Nephron progenitor cell (in vitro differentiated cells): ENCODE results near the gene ENOSF1.

ENCODE experiments used
- DNase-seq: peaks from one replicate; pipeline ENCODE4 v3.0.0; 2021
- H3K27ac Mint-ChIP-seq: 2 replicates; pipeline ENCODE4 v1.8.0; 2021; ENCODE audit warnings: mild to moderate bottlenecking, moderate library complexity, mixed read lengths
- H3K27me3 Mint-ChIP-seq: 2 replicates; pipeline ENCODE4 v1.8.0; 2021; ENCODE audit warnings: mild to moderate bottlenecking, low read depth, mixed read lengths; ENCODE audit not compliant: poor library complexity
- H3K36me3 Mint-ChIP-seq: 2 replicates; pipeline ENCODE4 v1.8.0; 2021; ENCODE audit warnings: low read depth, mixed read lengths
- H3K4me1 Mint-ChIP-seq: 2 replicates; pipeline ENCODE4 v1.8.0; 2021; ENCODE audit warnings: mixed read lengths
- H3K4me3 Mint-ChIP-seq: 2 replicates; pipeline ENCODE4 v1.8.0; 2021; ENCODE audit warnings: mild to moderate bottlenecking, moderate library complexity, mixed read lengths
- H3K9me3 Mint-ChIP-seq: 2 replicates; pipeline ENCODE4 v1.8.0; 2021; ENCODE audit warnings: mild to moderate bottlenecking, moderate library complexity, mixed read lengths
- TF ChIP-seq, protein P1 (sequence below): fragments of 200-600 bp; sonication (generic); IDR thresholded peaks from 2 replicates; pipeline ENCODE4 v1.5.0; 2021; ENCODE audit warnings: antibody characterized with exemption

Gene ENOSF1

DNA sequence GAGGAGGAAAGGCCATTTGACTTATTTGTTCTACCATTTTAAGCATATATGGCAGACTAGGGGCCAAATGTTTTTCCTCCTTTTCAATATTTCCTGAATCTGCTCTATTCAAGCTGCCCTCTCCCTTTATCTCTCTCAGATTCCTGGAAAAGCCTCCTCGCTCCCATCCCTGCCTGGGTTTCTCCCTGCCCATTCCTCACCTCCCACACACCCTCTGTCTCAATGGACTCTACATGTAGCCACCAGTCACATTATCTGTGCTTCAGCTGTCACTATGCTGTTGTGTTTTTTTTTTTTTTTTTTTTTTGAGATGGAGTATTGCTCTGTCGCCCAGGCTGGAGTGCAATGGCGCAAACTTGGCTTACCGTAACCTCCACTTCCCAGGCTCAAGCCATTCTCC lies 32.0 kb downstream of the ENOSF1 start:
- H3K27me3 Mint-ChIP-seq, result no peaks in the 10 kb centered on the region
- H3K36me3 Mint-ChIP-seq, result peaks cover 61% of the 10 kb centered on the region
- TF ChIP-seq, protein P1, sequence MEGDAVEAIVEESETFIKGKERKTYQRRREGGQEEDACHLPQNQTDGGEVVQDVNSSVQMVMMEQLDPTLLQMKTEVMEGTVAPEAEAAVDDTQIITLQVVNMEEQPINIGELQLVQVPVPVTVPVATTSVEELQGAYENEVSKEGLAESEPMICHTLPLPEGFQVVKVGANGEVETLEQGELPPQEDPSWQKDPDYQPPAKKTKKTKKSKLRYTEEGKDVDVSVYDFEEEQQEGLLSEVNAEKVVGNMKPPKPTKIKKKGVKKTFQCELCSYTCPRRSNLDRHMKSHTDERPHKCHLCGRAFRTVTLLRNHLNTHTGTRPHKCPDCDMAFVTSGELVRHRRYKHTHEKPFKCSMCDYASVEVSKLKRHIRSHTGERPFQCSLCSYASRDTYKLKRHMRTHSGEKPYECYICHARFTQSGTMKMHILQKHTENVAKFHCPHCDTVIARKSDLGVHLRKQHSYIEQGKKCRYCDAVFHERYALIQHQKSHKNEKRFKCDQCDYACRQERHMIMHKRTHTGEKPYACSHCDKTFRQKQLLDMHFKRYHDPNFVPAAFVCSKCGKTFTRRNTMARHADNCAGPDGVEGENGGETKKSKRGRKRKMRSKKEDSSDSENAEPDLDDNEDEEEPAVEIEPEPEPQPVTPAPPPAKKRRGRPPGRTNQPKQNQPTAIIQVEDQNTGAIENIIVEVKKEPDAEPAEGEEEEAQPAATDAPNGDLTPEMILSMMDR, result no peak
- no peak for DNase-seq
- H3K9me3 Mint-ChIP-seq, result no peaks in the 10 kb centered on the region
- H3K27ac Mint-ChIP-seq, result peak overlapping the region; percentile 37
- H3K4me3 Mint-ChIP-seq, result no peak overlapping the region
- no peaks in the 10 kb centered on the region for H3K4me1 Mint-ChIP-seq

DNA sequence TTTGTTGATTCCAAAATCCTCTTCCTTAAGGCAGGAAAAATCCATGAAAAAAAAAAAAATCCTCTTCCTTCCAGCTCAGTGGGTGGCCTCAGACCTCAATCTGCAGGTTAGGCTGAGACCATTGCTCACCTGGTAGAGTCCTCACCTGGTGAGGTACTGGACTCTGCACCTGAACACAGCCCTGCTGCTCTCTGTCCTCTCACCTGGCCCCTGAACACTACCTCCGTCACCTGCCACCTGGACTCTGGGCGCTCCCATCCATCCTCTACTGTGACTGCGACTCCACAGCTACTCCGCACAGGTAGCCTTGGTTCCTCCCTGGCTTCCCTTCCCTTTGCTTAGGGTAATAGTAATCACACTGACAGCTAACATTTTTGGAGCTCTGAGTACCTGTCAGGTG lies 32.9 kb downstream of the ENOSF1 start:
- Mint-ChIP-seq H3K9me3 (no peaks in the 10 kb centered on the region), H3K27me3 (no peaks in the 10 kb centered on the region), H3K36me3 (peaks cover 57% of the 10 kb centered on the region), H3K4me1 (no peaks in the 10 kb centered on the region), H3K4me3 (no peak overlapping the region), H3K27ac (peak overlapping the region; percentile 36)
- TF ChIP-seq, protein P1, result no peak
- DNase-seq, result no peak

DNA sequence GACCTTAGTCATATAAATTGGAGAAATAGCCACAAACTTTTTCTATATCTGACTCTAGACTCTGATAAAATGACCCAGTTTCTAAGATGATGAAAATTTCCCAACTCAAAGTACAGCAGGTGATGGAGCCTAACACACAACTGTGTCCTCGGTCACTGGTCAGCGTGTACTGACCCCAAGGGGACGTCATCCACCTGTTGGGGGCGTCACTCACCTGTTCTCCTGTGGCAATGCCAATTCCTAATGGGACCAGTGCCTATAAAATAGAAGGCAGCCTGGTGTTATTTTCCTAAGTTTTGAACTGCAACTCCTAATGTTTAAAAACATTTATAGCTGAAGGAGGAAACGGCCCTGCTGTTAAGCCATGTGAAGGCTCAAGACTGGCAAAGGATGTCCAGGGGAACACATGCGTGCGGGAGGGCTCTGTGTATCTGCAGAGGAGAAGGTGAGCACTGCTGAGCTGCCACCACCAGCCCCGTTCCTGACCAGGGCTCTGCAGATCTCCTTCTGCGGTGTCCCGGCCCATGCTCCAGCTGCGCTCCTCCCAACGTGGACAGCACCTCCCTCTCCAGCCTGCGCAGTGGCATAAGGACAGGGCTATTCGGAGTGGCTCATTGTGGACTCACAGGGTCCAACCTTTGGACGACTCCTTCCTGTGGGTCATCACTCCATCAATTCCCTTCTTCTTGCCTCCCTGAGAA lies 33.8 kb downstream of the ENOSF1 start:
- H3K27ac Mint-ChIP-seq, result no peak overlapping the region
- no peaks in the 10 kb centered on the region for H3K27me3 Mint-ChIP-seq
- peaks cover 54% of the 10 kb centered on the region for H3K36me3 Mint-ChIP-seq
- no peaks in the 10 kb centered on the region for H3K9me3 Mint-ChIP-seq
- no peaks in the 10 kb centered on the region for H3K4me1 Mint-ChIP-seq
- TF ChIP-seq, protein P1, result no peak
- H3K4me3 Mint-ChIP-seq, result no peak overlapping the region
- no peak for DNase-seq

DNA sequence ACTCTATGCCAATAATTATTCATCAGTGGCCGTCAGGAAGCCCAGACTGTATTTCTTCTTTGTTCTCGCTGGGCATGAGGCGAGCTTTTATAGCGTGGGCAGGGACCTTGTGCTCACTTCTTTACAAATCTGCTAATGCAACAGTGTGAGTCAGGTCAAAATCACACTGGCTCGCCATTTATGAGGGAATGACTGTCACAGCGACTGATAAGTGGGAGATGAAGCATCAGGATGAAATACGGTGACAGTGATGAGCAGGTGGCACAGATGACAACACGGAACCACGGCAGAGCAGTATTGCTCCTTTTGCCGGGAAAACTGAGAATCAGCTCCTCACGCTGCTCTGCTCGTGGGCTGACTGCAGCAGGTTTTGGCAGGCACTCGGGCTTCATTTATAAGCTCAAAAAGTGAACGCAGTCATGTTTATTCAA lies 34.5 kb downstream of the ENOSF1 start:
- TF ChIP-seq, protein P1, result no peak
- H3K27ac Mint-ChIP-seq, result peak overlapping the region; percentile 70
- H3K36me3 Mint-ChIP-seq, result peaks cover 50% of the 10 kb centered on the region
- no peaks in the 10 kb centered on the region for H3K9me3 Mint-ChIP-seq
- no peaks in the 10 kb centered on the region for H3K27me3 Mint-ChIP-seq
- H3K4me1 Mint-ChIP-seq, result no peaks in the 10 kb centered on the region
- no peak for DNase-seq
- H3K4me3 Mint-ChIP-seq, result no peak overlapping the region

DNA sequence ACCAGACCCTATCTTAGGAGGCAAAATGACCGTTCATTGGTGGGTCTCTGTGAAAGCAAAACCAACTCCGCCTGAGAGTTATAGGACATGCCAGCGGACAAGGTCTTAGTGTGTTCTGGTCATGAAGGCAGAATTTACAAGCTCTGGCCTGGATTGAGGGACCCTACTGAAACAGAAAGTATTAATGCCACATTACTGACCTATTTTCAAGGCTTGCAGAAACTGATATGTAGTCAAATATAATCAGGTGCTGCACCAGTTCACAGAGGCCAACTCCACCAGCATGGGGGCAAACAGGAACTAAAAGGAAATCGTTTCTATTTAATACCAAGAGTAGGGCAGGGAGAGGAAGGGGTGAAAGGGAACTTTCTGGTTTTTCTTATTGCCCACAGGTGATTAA lies 35.3 kb downstream of the ENOSF1 start:
- no peak for DNase-seq
- H3K9me3 Mint-ChIP-seq, result no peaks in the 10 kb centered on the region
- TF ChIP-seq, protein P1, result no peak
- peaks cover 54% of the 10 kb centered on the region for H3K36me3 Mint-ChIP-seq
- no peaks in the 10 kb centered on the region for H3K27me3 Mint-ChIP-seq
- no peak overlapping the region for H3K4me3 Mint-ChIP-seq
- no peaks in the 10 kb centered on the region for H3K4me1 Mint-ChIP-seq
- peak overlapping the region; percentile 72 for H3K27ac Mint-ChIP-seq

DNA sequence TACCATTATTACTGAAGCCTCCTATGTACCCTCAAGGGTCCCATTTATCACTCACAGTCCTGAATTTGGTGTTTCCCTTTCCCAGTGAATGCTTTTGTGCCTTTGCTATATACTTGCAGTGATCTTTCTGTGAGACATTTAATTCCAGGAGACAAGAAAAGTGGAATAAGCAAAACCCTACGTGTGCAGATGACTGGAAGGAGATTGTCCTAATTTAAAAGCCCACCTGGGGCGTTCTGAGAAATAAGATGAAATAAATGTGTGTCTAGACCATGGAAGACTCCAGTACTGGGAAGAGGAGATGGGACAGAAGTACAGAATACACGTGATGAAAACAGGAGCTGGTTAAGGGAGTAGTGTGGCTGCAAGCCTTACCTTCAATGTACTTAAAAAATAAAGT lies 35.7 kb downstream of the ENOSF1 start:
- H3K27ac Mint-ChIP-seq, result peak overlapping the region; percentile 72
- no peaks in the 10 kb centered on the region for H3K27me3 Mint-ChIP-seq
- TF ChIP-seq, protein P1, result no peak

More for the DNA sequence above, 35.7 kb downstream of the ENOSF1 start:
- H3K9me3 Mint-ChIP-seq, result no peaks in the 10 kb centered on the region
- no peak for DNase-seq
- no peaks in the 10 kb centered on the region for H3K4me1 Mint-ChIP-seq
- H3K4me3 Mint-ChIP-seq, result no peak overlapping the region
- peaks cover 51% of the 10 kb centered on the region for H3K36me3 Mint-ChIP-seq
